Thyroid gland (tissue), 4 donors: ENCODE data around the gene LTN1. TPM values are rescaled to one million over a fixed set of nuclear protein-coding genes. Genes with fewer than 3 reads are reported as not detected.
"Not testable (repeated sequence)": the region's sequence is repeated elsewhere in the genome, so short reads cannot be mapped to it uniquely, and the experiment has no call there.

Source experiments
- DNase-seq, 2 donors: peaks; one replicate each; pipeline ENCODE4 v3.0.0-alpha.2; 2019
- H3K27ac ChIP-seq, 3 donors: fragments of 200-600 bp; sonication (generic); 1 replicate in 2 of 3; 2 replicates in 1 of 3; pipeline ENCODE4 v1.5.1; 2016 to 2019; ENCODE audit warnings: mild to moderate bottlenecking in 1 of 3, moderate library complexity in 1 of 3
- H3K27me3 ChIP-seq: fragments of 200-600 bp; sonication (generic); one replicate; pipeline ENCODE4 v1.5.1; 2019
- H3K36me3 ChIP-seq, 2 donors: fragments of 200-600 bp; sonication (generic); one replicate each; pipeline ENCODE4 v1.5.1; 2016 to 2019
- H3K4me1 ChIP-seq, 2 donors: fragments of 200-600 bp; sonication (generic); one replicate each; pipeline ENCODE4 v1.5.1; 2017 to 2019
- H3K4me3 ChIP-seq, 3 donors: fragments of 200-600 bp; sonication (generic); replicated peaks in 1 of 3; 1 replicate in 2 of 3; 2 replicates in 1 of 3; pipeline ENCODE4 v1.5.1; 2016; ENCODE audit warnings: mild to moderate bottlenecking in 1 of 3
- H3K9me3 ChIP-seq: fragments of 200-600 bp; sonication (generic); one replicate; pipeline ENCODE4 v1.5.1; 2017
- POLR2A ChIP-seq, 2 donors: fragments of 450-650 bp; IDR thresholded peaks; one replicate each; pipeline ENCODE4 v1.6.1; 2017; ENCODE audit warnings: antibody characterized with exemption in 2 of 2, mild to moderate bottlenecking in 2 of 2, moderate library complexity in 1 of 2
- WGBS, 2 donors: methylation state at CpG; one replicate each; pipeline ENCODE4 v1.1.5; 2017; 5-methylcytosine and 5-hydroxymethylcytosine counted together
- intact Hi-C: fragments of 100-400 bp; cut with DNase I; formaldehyde crosslinking; loops from one replicate; pipeline ENCODE4 v1.15.1; 2023
- total RNA-seq, 4 donors: library from RNA; depleted of rRNA; stranded (reverse); fragments of >200 nt; gene quantifications; one replicate each; pipeline ENCODE4 v1.2.3, GENCODE V29; 2016
- TF ChIP-seq, protein P1 (sequence below), 6 experiments: fragments of 200-600 bp in 3 of 6; fragments of 450-650 bp in 3 of 6; sonication (generic) in 3 of 6; IDR thresholded peaks; one replicate each; pipeline ENCODE4 v1.5.1; 2016 to 2019; ENCODE audit warnings: antibody characterized with exemption in 6 of 6, mild to moderate bottlenecking in 2 of 6, inconsistent platforms in 1 of 6, moderate library complexity in 1 of 6

LTN1 gene
- total RNA-seq, 4 donors from 2014 or later: 25.5 to 45.3 (median 28.8) TPM

DNA sequence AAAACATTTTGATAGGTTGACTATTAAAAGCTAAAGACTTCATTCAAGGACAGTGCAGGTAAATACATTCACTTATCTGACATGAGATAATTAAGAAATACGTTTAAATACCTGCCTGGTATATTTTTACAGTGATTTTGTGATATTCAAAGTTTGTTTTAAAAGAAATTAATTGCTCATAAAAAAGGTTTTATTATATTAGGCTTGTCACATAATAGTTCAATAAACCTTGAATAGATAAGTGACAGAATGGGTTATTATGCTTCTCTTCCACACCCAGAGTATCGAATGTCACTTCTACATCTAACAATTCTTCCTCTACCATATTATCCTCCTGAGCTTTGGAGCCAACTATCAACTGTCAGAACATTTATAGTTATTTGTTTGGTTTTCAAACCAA, 60.0 kb downstream of the LTN1 start:
- Histone ChIP-seq H3K4me1 (no peaks in the 10 kb centered on the region), H3K27me3 (no peaks in the 10 kb centered on the region), H3K27ac (no peak overlapping the region), H3K36me3 (peaks cover 21 to 29% of the 10 kb centered on the region in 2 donors), H3K9me3 (no peaks in the 10 kb centered on the region), H3K4me3 (no peak overlapping the region)
- 93 to 97% methylated on average over 2 of the region's 2 CpGs for WGBS, 2 donors
- intact Hi-C loops: no loop called here
- TF ChIP-seq, protein P1, sequence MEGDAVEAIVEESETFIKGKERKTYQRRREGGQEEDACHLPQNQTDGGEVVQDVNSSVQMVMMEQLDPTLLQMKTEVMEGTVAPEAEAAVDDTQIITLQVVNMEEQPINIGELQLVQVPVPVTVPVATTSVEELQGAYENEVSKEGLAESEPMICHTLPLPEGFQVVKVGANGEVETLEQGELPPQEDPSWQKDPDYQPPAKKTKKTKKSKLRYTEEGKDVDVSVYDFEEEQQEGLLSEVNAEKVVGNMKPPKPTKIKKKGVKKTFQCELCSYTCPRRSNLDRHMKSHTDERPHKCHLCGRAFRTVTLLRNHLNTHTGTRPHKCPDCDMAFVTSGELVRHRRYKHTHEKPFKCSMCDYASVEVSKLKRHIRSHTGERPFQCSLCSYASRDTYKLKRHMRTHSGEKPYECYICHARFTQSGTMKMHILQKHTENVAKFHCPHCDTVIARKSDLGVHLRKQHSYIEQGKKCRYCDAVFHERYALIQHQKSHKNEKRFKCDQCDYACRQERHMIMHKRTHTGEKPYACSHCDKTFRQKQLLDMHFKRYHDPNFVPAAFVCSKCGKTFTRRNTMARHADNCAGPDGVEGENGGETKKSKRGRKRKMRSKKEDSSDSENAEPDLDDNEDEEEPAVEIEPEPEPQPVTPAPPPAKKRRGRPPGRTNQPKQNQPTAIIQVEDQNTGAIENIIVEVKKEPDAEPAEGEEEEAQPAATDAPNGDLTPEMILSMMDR (IDR thresholded peaks at IDR 0.05): no peak
- no peak for TF ChIP-seq POLR2A (IDR thresholded peaks at IDR 0.05)
- no peak for DNase-seq

DNA sequence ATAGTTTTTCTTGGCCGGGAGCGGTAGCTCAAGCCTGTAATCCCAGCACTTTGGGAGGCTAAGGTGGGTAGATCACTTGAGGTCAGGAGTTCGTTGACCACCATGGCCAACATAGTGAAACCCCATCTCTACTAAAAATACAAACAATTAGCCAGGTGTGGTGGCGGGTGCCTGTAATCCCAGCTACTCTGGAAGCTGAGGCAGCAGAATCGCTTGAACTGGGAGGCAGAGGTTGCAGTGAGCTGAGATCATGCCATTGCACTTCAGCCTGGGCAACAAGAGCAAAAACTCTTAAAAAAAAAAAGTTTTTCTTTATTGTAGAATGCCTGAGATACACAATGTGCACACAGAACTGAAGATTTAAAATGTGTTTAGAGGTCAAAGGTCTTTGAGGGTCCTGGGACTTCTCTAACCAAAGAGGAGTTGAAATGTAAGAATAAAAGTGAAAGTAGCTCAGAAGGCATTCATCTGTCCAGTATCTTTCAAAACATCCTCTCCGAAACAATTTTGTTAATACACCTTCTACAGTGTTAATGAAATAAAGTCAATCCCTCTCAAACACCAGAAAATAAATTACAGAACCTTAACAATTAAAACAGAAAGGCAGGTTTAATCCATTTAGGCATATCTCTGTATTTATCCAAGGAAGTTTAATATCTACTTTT, 60.8 kb downstream of the LTN1 start:
- H3K27ac ChIP-seq, H3K4me3 ChIP-seq, H3K9me3 ChIP-seq, H3K27me3 ChIP-seq, H3K4me1 ChIP-seq, intact Hi-C loops, DNase-seq: not testable (repeated sequence)
- H3K36me3 ChIP-seq: peaks cover 21 to 29% of the 10 kb centered on the region in 2 donors
- WGBS, 2 donors: 96 to 97% methylated on average over 6 of the region's 6 CpGs

DNA sequence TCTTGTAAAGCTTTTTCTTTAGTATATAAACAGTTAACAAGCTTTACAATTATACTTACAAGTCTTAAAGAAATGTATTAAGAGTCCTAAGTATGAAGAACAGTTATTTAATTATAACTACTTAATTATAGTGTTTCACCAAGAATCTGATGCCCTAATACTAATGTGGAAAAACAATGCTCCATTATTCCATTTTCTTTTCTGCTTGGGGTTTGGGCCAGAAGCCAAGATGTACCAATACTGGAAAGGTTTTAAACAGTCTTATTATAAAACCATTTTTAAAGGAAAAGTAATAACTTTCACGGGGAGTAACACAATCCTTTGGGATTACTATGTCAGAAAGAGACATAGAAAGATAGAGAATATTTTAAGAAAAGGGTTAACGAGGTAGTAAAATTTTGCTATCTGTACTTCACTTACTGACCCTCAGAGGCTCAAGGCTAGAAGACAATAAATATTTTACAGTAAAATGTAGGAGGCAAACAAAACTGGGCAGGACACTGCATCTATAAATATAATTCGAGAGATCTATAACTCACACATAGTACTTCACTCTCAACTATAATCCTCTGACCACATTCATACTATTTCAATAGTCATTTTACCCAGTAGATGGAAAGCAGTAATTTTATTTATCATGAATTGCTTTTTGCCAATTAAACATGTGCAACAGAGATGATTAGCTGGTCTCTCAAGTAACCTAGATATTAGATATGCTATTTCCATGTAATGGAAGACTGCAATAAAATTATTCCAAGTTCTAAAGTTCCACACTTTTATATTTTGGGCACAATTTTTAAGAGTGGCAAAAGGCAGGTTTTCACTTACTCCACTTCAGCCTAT, 63.9 kb downstream of the LTN1 start:
- H3K27me3 ChIP-seq: no peaks in the 10 kb centered on the region
- 86 to 91% methylated on average over 3 of the region's 3 CpGs for WGBS, 2 donors
- peaks cover 5 to 15% of the 10 kb centered on the region in 2 donors for H3K36me3 ChIP-seq
- H3K4me1 ChIP-seq: no peaks in the 10 kb centered on the region
- intact Hi-C loops: no loop called here
- H3K4me3 ChIP-seq: no peak overlapping the region
- DNase-seq: no peak
- no peak for TF ChIP-seq POLR2A (IDR thresholded peaks at IDR 0.05)
- TF ChIP-seq, protein P1 (IDR thresholded peaks at IDR 0.05): no peak
- no peak overlapping the region for H3K27ac ChIP-seq
- no peaks in the 10 kb centered on the region for H3K9me3 ChIP-seq

DNA sequence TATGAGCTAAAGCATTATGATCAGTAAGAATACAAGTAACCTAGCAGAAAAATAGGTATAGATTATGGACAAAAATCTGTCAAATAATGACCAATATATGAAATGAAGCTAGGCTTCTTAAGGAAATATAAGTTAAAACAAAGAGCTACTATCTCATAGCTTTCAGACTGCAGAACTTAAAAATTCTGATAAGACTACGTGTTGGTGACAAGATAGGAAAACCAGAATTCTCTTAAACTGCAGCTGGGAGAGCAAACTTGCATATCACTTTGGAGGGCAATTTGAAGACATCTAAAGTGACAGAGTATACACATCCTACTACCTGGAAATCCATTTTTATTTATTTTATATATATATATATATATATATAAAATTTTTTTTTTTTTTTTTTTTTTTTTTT, 65.5 kb downstream of the LTN1 start:
- intact Hi-C loops: no loop called here

DNA sequence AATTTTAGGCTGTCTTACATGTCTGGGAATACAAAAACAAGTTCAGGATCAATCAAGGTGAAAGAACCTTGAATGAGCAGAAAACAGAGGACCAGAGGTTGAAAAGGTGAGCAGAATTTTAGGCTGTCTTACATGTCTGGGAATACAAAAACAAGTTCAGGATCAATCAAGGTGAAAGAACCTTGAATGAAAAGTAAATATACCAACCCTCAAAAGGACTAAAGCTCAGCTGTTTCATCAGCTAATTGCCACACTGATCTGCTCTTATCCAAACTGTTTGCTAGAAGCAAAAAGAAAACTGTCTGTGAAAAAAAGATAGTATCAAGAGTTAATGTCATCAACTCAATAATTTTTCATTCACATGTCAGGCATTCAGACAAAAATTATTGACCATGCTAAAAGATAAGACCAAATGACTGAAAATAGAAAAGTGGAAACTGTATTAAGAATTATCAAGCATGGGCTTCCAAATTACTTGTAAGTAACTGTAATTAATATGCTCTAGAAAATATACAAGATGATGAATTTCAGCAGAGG, 69.2 kb downstream of the LTN1 start:
- Histone ChIP-seq H3K4me1 (no peaks in the 10 kb centered on the region), H3K27ac (no peak overlapping the region), H3K36me3 (no peaks in the 10 kb centered on the region), H3K9me3 (no peaks in the 10 kb centered on the region), H3K4me3 (no peak overlapping the region), H3K27me3 (no peaks in the 10 kb centered on the region)
- DNase-seq: no peak
- intact Hi-C loops: no loop called here
- no peak for TF ChIP-seq POLR2A (IDR thresholded peaks at IDR 0.05)
- TF ChIP-seq, protein P1 (IDR thresholded peaks at IDR 0.05): no peak

More for the DNA sequence above, 65.5 kb downstream of the LTN1 start:
- Histone ChIP-seq H3K27me3 (no peaks in the 10 kb centered on the region), H3K4me1 (no peaks in the 10 kb centered on the region), H3K27ac (no peak overlapping the region), H3K9me3 (no peaks in the 10 kb centered on the region), H3K36me3 (peaks cover 5 to 11% of the 10 kb centered on the region in 2 donors), H3K4me3 (no peak overlapping the region)
- 95 to 97% methylated on average over 1 of the region's 1 CpG for WGBS, 2 donors
- no peak for DNase-seq
- TF ChIP-seq POLR2A (IDR thresholded peaks at IDR 0.05): no peak
- TF ChIP-seq, protein P1 (IDR thresholded peaks at IDR 0.05): no peak
